HG02623 (cell line): ENCODE measurements around the gene CNTN2.

Source experiments
- ATAC-seq: cut with Tn5 transposase; IDR thresholded peaks from one replicate; pipeline ENCODE4 v1.9.1; 2021; ENCODE audit warnings: moderate library complexity; ENCODE audit not compliant: unreplicated experiment

The CNTN2 gene

DNA sequence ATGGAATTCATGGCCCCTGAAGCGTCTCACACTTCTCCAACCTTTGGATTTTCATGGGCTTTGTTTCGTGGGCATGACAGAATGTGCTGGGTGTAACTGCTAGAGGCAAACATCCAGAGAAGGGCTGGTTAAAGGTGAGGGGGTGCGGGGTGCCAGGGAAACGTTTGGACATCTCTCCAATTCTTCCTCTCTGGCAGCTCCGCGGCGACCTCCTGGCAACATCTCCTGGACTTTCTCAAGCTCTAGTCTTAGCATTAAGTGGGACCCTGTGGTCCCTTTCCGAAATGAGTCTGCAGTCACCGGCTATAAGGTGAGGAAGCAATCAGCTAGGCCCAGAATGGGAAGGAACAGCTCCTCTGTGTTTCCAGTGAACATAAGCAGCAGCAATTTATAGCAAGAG, 29.3 kb downstream of the CNTN2 start:
- ATAC-seq = no peak

DNA sequence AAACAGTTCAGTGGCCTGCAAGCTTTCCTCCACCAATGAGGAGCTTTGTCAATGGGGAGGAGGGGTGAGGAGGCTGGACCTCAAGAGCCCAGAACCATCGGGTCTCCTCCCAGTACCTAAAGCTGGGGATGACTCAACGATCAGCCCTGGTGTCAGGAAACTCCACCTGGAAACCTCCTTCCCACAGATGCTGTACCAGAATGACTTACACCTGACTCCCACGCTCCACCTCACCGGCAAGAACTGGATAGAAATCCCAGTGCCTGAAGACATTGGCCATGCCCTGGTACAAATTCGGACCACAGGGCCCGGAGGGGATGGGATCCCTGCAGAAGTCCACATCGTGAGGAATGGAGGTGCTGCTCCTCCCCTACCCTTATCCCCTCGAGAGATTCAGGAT, 29.9 kb downstream of the CNTN2 start:
- no peak for ATAC-seq

DNA sequence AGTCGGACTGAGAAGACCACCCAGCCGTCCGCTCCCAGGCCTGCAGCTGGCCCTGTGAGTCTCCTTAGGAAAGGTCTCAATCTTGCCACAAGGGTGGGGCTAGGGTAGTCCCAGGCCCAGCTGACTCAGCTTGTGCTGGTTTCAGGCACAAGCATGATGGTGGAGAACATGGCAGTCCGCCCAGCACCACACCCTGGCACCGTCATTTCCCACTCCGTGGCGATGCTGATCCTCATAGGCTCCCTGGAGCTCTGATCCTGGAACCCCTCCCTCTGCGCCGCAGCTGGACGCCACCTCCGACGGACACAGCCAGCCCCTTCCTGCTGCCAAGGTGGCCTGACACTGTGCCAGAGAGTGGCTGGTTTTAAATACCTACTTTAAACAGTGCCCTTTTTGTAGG, 30.5 kb downstream of the CNTN2 start:
- no peak for ATAC-seq

- ATAC-seq = no peak
These were observed 31.1 kb downstream of the CNTN2 start for GRCh38 chr1:205074084-205074483.

GRCh38 chr1:205074513-205074912, 31.5 kb downstream of the CNTN2 start:
- ATAC-seq = no peak

GRCh38 chr1:205075642-205076155, 32.7 kb downstream of the CNTN2 start:
- no peak for ATAC-seq

GRCh38 chr1:205076245-205076761, 33.3 kb downstream of the CNTN2 start:
- no peak for ATAC-seq

DNA sequence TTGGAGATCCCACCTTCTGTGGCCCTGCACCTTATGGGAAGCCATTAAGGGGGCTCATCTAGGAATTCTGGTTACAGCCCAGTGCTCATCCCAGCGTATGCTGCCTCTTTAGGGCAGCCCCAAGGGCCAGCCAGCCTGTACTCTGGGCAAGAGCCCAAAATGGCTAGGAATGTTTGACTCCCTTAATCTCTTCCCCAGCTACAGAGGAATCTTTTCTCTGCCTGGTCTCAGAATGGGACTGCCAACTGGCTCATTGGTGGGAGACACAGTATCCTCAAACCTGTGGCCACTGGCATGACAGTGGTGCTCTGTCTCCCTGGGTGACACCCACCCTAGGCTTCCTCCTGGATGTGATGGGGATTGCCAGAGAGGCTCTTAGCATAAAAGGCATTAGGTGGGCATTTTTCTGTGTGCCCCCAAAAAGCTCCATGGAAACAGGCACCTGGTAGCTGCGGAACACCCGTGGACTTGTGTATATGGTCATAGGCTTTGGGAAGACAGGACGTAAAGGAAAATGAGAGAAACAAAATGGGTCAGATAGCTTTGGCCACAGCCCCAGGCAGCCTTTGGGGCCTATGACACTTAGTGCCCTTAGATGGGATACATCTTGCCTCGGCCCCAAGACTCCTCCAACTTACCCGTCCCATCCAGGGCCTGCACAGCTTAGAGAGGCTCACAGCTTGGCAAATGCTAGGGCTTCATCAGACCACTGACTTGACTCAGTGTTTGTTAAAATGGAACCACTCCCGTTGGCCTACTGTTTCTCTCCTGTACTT, 34.3 kb downstream of the CNTN2 start:
- ATAC-seq = no peak

- ATAC-seq = no peak
These were observed 34.9 kb downstream of the CNTN2 start for GRCh38 chr1:205077934-205078311.

GRCh38 chr1:205082431-205082830, 39.4 kb downstream of the CNTN2 start:
- no peak for ATAC-seq

DNA sequence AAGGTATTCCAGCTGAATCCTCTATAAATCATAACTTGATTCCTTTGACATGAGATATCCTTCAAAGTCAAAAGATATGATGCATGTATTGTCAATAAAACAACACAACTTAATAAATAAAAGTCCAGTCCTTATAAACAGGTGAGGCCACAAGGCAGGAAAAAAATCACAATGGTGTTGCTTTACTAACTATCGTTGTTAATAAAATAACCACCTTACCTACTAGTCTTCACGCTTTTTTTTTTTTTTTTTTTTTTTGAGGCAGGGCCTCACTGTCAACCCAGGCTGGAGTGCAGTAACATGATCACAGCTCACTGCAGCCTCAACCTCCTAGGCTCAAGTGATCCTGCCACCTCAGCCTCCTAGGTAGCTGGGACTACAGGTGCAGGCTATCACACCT, 41.3 kb downstream of the CNTN2 start, which contains the start of gene TMEM81:
Gene TMEM81 (minus strand): TSS at position 101 of the 400 bp plus-strand sequence. CDS start 140 bp downstream, outside the sequence.
- ATAC-seq = no peak

GRCh38 chr1:205088341-205088740, 45.3 kb downstream of the CNTN2 start:
- ATAC-seq = no peak

DNA sequence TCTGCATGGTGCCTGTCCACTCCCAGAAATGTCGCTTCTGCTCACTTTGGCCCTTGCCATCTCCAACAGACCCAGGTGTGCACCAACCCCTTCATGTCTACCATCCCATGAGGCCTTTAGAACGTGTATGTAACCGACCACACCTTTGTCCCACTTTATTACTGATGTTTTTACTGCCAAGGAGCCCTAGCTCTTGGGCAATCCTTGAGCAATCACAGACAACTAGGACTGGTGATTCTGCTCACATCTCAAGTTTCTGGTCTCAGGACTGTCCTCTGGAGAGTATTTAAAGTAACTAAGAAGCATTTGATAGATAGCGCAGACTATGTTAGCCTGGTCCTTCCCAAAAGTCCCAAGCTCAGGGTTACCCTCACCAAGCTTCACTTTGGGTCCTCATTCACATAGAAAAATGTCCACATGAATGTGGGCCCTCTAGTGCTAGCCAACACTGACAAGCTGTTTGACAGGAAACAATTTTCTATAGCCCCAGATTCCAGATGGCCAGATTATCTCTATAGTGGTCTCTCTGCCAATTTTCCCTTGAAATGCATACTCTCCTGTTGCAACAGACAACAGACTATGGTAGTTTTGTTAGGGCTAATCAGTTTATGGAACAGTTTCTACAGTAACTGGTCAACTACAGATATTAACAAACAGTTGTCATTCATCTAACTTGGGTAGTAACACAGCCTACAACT, 48.2 kb downstream of the CNTN2 start:
- no peak for ATAC-seq

GRCh38 chr1:205095422-205095821, 52.4 kb downstream of the CNTN2 start:
- no peak for ATAC-seq

GRCh38 chr1:205098242-205098641, 55.2 kb downstream of the CNTN2 start:
- ATAC-seq = no peak

GRCh38 chr1:205102404-205102803, 59.4 kb downstream of the CNTN2 start:
- ATAC-seq = no peak

DNA sequence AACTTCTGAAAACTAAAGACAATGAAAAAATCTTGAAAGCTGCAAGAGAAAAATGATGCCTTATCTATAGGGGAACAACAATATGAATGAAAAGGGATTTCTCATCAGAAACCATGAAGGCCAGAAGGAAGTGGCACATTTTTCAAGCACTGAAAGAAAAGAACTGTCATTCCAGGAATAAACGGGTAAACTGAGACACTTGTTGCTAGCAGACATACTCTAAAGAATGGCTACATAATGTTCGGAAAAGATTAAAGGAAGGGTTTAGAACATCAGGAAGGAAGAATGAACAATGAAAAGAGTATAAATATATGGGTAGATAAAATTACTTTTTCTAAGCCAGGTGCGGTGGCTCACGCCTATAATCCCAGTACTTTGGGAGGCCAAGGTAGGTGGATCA, 64.3 kb downstream of the CNTN2 start:
- ATAC-seq = no peak

GRCh38 chr1:205108464-205108863, 65.5 kb downstream of the CNTN2 start:
- ATAC-seq = no peak

DNA sequence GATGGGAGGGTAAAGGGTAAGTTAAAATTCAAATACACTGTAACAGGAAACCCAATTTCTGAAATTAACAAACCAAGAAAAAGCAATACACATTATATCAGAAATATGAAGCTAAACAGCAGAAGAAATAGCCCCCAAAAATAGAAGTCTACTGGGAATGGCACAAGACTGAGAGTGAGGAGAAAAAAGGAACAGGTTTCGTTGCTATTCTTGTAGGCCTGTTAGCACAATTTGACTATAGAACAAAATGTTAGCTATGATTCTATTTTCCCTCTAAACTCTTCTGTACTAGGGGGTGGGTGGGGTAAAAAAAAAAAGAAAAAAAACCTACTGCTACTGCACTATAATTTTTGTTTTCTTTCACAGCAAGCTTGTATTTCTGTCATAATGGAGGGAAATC, 66.3 kb downstream of the CNTN2 start:
- no peak for ATAC-seq

GRCh38 chr1:205109711-205110110, 66.7 kb downstream of the CNTN2 start:
- no peak for ATAC-seq

GRCh38 chr1:205111354-205111753, 68.3 kb downstream of the CNTN2 start:
- ATAC-seq = no peak

GRCh38 chr1:205118752-205119151, 75.7 kb downstream of the CNTN2 start:
- no peak for ATAC-seq
